HG03432 (cell line): Measurements from ENCODE around the gene GIGYF2.

Source experiments
- ATAC-seq: cut with Tn5 transposase; IDR thresholded peaks from one replicate; pipeline ENCODE4 v1.9.1; 2021; ENCODE audit warnings: mild to moderate bottlenecking, moderate library complexity; ENCODE audit not compliant: unreplicated experiment

Gene GIGYF2

DNA sequence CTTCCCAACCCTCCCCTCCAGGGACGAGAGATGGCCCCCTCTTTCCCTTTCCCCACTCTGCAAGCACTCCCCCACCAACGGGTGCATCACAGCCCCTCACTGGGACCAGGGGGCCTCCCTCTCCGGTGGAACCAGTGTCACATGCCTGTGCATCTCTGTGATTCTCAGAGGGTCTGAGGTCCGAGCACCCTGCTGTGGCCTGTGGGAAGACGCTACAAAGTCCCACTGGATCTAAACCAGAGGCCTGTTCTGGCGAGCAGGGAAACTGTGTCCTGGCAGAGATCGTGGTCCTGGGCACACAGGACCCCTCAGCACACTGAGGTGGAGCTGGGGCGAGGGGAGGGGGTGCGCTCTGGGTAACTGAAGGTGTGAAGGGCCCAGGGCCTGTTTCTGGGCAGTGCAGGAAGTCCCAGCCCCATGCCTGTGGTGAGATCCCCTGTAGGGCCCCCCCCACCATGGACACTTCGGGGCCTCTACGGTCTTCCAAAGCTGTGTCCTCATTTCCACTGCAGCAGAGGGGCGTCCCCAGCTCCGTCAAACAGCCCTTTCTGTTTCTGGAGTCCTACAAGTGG lies 180.9 kb downstream of the GIGYF2 start:
- ATAC-seq = no peak

DNA sequence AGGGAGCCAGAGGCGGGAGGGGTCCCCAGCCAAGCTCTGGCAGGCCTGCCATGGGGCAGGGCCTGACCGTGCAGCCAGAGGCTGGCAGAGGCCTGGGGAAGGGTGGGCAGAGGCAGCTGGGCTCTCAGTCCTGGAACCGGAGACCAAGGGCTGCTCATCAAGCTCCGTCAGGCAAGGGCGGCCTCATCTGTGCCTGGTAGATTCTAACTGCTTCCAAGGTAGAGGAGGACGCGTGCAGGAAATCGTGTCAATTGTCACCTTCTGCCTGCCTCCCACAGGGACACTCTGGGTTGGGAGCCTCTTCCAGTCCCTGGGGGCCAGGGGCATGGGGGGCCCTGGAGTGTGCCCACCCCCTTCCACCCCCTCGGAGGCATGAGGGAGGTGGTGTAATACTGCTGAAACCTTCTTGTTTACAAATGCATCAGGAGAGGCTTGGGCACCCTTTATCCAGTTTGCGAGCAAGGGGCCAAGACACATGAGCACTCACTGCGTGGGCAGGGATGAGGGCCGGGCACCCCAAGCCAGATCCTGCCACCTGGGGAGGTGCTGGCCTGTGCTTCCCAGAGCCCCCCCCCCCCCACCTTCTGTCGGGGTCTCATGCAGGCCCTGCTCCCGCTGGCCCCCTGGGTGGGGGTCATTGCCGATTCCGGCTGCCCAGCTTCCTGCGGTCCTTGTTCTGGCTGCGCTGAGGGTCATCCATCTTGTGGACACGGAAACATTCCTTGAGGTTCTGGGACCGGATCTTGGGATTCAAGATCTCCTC lies 181.9 kb downstream of the GIGYF2 start:
- no peak for ATAC-seq

DNA sequence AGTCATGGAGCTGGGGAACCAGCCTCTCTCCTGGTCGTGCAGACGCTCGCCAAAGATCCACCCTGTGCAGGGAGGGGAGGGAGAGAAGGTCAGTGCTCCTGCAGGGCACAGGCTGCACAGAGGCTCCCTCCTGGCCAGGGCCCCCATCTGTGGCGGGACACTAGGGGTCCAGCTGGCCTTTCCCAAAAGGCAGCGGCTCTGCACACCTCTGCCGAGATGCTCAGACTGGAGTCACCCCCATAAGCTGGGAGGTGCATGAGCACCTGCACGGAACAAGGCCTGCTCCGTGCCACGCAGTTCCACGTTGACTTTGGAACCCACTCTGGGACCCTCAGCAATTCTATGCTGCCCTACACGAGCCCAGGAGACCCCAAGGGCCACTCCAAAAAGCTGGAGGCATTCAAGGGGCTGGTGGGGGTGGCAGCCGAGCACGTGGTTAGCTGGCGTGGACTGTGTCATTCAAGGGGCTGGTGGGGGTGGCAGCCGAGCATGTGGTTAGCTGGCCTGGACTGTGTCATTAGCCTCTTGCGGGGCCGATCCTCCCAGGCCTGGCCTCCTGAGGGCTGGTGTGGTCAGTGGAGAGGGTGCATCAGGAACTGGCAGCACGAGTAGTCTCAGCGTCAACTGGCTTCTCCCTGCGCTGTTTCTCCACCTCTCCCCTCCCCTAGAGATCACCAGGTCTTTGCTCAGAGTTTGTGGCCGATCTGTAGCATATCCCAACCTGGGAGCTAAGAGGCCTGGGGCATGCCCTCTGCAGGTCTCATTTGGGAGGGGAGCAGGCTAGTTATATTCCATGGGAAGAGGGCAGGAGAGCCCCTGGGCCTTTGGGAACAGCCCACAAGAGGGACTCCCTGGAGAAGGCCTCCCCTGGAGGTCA lies 182.7 kb downstream of the GIGYF2 start:
- no peak for ATAC-seq

DNA sequence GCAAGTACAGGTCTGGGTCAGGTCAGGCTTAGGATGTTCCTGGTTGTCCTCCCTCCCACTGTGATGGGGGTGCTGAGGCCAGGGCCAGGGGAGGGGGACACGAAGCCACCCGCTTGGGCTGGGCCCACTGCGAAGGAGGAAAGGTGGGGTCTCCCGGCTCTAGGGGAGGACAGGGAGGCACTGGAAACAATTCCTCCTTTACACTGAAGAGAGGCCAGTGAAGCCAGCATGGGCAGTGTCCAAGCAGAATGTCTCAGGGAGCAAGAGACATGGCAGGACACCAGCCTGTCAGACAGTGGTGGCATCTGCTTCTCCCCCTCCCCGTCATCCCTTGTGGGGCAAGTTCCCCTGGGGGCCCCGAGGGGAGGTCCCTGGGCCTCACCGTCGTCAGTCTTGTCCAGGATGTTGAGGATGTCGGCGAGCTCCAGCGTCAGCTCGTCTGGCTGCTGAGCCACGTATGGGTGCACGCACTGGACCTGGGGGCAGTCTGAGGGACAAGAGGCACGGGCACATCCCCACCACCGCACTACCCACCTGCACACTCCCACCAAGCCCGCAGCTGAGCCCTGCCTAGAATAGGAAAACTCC lies 183.7 kb downstream of the GIGYF2 start:
- ATAC-seq = no peak

DNA sequence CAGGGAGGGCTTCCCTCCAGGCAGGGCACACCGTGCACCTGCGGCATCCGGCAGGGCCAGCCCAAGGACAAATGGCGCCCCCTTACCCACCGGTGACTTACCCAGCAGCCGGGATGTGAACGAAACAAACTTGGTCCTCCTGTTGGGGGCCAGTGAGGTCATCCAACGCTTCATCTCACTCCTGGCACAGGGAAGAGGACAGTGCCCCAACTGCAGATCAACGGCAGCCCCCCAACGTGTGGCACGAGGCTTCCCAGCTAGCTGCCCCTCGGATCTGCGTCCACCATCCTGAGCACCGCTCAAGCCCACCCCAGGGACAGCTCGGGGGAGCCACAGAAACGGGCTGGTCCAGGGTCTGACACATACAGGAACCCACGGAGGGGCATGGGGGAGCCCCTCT lies 185.0 kb downstream of the GIGYF2 start:
- no peak for ATAC-seq

DNA sequence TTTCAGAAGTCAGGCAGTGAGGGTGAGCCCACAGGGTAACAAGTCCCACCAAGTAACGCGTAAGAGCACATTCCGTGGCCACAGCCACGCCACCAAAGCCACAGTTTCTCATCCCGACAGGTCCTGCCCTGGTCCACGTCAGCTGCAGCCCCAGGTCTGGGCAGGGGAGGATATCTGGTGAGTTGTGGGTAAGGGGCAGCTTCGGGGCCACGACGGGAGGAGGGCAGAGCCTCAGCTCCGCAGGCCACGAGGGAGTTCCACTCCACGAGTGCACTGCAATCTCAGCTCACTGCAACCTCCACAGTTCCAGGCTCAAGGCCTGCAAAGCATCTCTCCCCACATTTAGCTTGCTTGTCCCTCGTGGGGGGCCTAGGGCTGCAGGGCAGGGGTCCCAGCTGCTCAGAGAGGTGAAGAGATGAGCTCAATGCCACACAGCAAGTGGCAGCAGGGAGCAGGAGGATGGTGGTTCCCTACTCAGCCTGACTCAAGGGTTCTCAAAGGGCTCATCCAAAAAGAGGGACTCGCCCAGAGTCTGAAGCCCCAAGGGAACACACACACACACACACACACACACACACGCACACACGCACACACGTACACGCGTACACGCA lies 185.5 kb downstream of the GIGYF2 start:
- ATAC-seq = no peak

DNA sequence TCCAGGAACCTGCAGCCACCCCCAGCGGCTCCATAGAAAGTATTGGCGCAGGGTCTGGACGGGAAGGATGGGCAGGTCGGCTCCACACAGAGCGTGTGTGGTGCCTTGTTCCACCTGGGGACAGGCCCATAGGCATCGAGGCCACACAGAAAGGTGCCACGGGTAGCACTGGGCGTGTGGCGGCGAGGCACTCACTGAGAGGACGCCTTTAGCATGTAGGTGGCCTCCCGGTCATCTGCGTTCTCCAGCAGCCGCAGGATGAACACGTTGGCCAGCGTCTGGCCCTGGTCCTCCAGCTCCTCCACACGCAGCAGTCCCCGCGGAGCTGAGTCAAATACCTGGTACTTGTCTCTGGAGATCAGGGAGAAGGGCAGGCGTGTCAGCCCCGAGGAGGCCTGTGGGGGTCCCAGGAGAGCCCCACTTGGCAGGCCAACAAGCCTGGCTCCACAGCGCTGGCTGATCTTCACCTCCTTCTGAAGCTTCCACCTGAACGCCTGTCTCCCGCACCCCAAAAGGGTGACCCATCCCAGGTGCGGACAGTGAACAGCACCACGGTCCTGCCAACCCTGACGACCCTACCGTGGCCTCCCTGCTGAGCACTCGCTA lies 186.1 kb downstream of the GIGYF2 start:
- ATAC-seq = no peak

DNA sequence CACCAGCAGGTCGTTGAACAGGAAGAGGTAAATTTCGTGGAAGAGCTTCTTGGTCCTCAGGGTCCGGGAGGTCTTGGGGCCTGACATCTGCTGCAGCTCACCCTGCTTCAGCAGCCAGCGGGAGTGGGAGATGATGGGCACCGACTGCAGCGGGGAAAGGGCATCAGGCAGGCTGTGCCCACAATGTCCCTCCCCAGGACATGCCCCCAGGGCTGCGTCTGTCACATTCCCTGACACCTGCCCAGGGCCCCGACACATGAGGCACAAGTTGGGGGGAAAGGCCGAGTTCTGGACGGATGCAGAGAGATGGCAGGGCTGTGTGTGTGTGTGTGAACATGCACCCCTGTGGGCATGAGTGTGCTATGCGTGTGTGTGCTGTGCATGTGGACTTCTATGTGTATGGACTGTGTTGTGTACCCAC lies 186.9 kb downstream of the GIGYF2 start:
- no peak for ATAC-seq

DNA sequence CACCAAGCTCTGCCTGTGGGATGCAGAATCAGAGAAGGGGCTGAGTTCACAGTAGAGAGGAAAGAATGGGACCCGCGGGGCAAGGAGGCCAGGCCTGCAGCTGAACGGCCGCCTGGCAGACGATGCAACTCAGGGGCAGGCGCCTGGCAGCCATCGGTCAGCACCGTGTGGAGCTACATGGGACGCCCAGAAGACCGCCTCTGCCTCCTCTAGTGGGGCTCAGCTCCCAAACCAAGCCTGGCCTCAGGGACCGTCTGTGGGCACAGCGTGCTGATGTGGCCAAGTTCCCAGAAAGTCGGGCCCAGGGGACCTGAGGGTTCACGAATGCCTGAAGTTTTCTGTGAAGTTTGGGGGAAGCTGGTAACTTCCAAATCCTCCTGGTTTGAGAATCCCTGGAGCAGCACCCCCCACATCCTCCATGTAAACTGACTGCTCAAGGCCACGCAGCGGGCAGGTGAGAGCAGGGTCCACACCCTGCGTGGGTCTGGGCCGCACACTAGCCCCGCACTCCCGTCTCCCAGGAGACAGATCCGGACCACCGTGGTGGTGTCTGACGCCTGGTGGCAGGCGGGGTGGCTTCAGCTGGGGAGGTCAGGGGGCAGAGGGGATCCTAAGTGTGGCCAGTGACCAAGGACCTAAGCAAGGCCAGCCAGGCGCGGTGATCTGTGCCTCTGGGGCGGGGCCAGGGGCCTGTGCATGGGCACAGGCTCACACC lies 187.6 kb downstream of the GIGYF2 start:
- no peak for ATAC-seq

DNA sequence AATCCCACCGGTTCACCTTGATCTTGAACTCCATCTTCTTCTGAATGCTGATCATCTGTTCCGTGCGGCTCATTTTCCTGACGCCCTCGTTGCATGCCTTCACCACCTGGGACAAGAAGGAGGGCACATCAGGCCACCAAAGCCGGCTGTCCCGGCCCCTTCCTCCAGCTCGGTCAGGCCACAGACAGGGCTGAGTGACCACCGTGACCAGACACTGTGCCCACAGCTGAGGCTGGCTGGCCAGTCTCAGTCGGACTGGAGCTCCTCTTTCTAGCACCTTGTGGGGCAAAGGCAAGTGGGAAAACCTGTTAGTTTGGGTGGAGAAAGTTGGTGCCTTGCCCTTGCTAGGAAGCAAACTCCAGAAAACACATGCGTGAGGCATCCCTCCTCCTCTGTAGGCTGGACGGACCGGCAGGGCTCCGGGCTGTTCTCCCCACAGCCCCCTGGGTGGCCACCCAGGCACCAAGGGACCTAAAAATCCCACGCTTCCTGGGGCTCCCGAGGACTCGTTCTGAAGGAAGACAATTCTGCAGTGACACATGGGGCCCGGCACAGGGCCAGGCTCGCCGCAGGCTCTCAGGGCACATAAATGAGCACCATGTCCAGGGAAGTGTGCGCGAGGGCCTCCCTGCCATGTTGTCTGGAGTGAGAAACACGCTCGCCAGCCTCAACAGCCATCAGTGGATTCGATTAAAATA lies 188.3 kb downstream of the GIGYF2 start:
- ATAC-seq = no peak

DNA sequence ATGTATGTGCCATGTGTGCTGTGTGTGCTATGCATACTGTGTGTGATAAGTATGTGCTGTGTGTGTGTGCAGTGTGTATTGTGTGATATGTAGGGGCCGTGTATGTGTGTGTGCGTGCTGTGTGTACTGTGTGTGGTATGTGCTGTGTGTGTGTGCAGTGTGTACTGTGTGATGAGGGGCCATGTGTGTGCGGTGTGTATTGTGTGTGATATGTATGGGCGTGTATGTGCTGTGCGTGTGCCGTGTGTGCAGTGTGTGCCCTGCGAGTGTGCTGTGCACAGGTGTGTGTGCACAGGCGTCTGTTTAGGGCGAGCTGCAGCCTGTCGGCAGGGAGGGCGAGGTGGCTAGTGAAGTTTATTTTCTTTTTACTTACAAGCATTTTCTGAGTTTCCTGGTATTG lies 189.0 kb downstream of the GIGYF2 start:
- no peak for ATAC-seq

DNA sequence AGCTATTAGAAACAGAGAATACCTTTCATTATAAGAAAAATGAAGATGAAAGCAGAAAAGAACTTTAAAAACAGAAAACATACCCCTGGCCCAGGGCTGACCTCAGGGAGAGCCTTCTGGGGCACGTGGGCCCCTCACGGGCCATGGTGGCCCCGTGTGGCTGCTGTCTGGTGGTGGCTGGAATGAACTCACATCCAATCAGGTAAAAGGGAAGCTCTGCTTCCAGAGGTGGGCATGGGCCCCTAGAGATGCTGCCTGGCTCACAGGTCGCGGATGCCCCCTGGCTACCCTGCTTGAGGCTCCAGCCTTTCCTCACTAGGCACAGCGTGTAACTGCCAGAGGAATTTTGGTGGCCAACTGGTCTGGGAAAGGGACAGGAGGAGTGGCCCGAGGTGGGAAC lies 189.5 kb downstream of the GIGYF2 start:
- ATAC-seq = no peak

DNA sequence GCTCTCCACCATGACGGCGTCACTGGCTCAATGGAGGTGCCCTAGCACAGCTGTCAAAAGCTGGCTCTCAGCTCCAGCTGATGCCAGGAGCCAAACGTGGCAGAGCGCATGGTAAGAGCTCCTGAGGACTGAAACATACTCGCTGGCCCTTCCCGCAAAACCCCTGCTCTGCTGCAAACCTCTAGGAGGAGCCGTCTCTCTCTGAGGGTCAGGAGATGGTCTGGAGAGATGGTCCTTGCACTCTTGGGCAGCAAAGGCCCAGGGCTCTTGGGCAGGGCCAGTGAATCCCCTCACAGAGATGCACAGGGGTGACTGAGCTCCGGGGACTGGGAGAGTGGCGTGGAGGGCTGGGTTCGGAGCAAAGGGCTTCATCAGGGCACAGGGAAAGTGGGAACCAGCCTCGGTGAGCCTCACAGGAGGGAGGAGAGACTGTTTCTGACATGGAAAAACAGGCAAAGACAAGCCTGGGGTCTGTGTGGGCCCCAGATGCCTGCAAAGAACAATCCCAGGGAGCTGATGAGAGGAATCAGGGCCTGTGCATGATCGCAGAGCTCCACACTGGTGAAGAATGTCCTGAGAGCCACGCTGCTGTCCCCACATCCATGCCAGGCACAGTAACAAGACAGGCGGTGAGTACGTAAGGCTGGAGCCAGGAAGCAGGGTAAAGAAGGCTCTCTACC lies 190.2 kb downstream of the GIGYF2 start:
- no peak for ATAC-seq

DNA sequence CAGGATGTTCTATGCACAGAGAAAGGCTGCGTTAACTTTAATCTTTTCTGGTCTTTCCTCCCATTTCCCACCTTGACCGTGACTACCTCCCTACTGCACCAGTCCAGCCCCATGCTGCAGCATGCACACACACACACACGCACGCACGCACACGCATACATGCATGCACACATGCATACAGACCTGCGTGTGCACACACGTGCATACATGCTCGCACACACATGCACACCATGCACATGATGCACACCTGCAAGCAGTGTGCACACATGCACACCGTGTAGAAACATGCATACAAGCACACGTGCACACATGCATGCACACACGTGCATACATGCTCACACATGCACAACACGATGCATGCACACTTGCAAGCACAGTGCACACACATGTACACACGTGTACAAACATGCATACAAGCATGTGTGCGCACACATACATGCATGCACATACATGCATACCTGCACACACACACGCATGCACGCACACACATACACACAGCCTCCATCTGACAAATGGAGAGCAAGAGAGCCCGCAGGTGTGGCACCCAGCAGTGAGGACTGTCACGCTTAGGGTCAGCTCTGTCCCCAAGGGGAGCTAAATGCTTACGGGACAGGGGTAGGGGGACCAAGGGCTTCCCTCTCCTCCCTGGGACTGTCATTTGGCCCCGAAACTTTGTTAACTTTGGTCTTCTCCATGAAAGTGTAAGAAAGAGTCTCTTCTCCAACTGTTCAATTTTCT lies 191.1 kb downstream of the GIGYF2 start:
- no peak for ATAC-seq

DNA sequence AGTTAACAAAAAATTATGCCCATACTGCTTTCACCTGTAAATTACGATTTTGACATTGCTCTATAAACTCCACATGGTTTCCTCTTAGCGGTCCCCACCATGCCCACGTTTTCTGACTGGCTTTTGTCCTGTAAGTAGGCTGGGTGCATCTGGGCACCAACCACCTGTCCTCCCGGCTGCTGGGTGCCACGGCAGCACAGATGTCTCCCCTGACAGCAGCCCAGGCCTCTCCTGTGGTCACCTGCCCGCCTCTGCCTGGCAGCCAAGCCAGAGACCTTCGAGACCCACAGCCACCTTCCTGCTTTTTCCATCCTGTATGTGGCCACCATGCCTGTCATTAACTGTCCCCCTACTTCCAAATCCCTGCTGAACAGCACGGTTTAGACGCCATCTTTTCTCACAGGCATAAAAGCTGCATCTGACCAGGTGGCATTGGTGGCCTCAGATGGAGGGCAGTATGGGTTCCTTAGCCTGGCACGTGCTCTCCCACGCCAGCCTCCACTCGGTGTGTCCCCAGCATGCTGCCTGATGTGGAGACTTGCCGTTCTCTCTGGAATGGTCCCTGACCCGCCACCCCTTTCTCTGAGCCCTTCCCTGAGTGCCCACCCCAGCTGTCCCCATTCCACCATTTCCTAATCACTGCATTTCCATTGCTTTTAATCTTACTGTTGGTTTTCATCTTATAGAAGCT lies 191.9 kb downstream of the GIGYF2 start:
- ATAC-seq = no peak

DNA sequence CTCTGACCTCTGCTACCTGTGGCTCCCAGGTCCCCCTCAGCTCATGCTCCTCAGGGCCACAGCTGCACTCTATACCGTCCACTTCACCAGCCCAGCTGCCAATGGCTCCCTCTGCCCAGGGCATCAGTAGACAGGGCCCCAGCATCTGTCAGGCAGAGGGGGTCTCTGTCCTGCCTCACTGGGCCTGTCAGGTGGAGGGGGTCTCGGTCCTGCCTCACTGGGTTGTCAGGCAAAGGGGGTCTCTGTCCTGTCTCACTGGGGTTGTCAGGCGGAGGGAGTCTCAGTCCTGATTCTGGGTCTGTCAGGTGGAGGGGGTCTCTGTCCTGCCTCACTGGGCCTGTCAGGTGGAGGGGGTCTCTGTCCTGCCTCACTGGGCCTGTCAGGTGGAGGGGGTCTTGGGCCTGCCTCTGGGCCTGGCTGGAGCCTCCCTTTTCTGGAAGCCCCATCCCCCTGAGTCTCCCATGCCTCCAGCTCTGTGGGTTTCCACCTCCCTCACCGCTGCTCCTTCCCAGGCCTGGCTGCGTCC lies 192.8 kb downstream of the GIGYF2 start:
- no peak for ATAC-seq

DNA sequence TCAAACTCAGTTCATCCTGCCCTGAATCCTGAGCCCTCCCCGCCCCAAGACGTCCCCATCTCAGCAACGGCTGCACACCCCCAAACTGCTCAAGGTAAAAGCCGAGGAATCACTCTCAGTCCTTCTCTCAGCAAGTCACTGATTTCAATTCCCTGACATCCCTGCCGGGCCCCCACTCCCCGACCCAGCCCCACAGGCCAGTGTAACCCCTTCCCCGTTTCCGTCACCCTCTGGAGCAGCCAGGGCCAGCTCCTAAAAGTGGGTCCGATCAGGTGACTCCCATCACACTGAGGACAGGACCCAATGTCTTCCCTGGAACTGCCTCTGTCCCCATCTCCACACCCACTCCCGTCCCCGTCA lies 193.4 kb downstream of the GIGYF2 start:
- no peak for ATAC-seq
